SW 1271 (cell line): ENCODE results near the gene AP4B1.
"Not testable (repeated sequence)": the region's sequence is repeated elsewhere in the genome, so short reads cannot be mapped to it uniquely, and the experiment has no call there.

Experiments
- DNase-seq, 2 experiments: peaks; one replicate each; lab custom pipeline; 2025; lab: John Stamatoyannopoulos, UW

The AP4B1 gene

DNA sequence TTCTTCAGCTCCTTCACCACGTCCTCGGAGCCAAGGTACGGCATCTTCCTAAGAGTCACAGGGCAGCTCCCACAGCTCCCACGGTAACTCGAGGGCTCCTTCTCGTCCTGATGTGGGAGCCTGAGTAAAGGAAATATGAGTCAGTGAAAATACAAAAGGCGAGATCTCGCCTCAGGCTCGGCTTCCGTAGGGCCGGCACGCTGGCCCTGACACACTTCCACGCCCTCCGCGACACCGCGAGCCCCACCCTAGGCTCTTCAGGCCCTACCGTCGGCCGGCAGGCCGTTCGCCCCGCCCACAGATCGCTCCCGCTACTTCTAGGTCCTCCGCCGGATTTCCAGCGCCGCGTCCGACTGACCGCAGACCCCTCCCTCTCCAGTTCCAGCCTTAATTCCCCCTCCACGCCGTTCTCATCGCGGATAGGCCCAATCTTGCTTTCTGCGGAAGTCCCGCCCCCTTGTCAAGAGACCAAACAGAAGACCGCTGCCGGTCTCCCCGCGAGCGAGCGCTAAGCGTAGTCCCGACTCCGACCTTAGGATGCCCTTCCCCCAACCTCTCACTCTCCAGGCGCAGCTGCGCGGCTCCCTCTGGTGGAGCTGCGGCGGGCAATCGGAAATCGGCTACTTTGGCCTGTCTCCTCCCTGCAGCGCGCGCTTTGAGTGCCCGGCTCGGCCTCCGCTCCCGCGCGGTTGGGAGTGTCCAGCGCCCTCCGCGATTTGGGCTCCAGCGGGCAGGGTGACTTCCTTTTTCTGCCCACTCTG, at the start of gene AP4B1, which contains the start of gene DCLRE1B:
TSS of gene AP4B1 (minus strand) at position 126 of the 761 bp plus-strand sequence. CDS start at position 44, 82 bp downstream.
TSS of gene DCLRE1B (plus strand) at position 653 of the 761 bp plus-strand sequence. CDS start 261 bp downstream, outside the sequence.
- DNase-seq, result peak; percentile 100

DNA sequence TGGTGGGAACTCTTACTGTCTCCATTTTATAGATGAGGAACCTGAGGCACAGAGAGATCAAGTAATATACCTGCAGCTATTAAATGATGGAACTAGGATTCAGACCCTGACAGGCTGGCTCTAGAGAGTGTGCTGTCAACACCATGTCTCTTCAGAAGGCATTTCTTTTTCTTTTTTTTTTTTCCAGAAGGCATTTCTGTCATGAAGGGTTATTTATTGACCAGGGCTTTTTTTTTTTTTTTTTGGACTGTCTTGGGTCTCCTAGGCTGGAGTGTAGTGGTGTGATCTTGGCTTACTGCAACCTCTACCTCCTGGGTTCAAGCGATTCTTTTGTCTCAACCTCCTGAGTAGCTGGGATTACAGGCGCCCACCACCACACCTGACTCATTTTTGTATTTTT, 47.1 kb upstream of the AP4B1 start:
- DNase-seq, result no peak

DNA sequence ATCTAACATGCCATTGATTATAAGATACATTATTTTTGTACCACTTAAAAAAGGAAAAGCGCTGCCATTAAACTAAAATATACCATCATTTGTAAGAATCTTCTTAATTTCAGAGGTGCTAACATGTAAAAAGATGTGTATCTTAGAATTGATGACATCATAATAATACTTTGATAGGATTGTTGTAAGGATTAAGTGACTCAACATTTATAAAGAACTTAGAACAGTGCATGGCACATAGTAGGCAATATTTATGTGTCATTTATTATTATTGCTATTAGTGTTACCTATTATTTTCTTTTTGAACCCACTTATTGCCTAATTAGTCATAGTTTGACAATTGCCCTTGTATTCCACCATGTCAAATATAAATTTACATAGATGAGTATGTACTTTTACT, 46.3 kb upstream of the AP4B1 start:
- DNase-seq, result no peak

DNA sequence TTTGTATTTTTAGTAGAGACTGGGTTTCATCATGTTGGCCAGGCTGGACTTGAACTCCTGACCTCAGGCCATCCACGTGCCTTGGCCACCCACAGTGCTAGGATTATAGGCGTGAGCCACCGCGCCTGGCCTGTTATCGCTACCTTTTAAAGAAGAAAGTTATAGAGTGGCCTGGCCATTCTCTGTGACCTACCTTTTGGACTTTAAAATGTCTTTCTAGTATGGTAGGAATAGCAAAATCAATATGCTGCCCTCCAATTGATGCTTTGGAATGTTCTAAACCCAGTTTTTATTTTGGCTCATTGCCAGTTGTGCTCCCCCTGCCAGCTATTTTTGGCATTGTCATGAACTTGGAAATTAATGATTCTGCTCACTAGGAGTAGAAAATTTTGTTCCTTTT, 44.4 kb upstream of the AP4B1 start:
- peak in 1 of 2 experiments; percentile 31 for DNase-seq

DNA sequence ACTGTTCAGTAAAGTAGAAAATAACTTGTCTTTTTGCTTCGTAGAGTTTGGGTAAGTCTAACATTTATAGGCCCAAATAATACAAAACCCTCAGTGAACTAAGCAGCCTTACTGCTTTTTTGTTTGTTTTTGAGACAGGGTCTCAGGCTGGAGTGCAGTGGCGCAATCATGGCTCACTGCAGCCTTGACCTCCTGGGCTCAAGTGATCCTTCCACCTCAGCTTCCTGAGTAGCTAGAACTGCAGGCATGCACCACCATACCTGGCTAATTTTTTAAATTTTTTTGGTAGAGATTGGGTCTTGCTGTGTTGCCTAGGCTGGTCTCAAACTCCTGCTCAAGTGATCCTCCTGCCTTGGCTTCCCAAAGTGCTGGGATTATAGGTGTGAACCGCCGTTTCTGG, 43.6 kb upstream of the AP4B1 start:
- not testable (repeated sequence) for DNase-seq

DNA sequence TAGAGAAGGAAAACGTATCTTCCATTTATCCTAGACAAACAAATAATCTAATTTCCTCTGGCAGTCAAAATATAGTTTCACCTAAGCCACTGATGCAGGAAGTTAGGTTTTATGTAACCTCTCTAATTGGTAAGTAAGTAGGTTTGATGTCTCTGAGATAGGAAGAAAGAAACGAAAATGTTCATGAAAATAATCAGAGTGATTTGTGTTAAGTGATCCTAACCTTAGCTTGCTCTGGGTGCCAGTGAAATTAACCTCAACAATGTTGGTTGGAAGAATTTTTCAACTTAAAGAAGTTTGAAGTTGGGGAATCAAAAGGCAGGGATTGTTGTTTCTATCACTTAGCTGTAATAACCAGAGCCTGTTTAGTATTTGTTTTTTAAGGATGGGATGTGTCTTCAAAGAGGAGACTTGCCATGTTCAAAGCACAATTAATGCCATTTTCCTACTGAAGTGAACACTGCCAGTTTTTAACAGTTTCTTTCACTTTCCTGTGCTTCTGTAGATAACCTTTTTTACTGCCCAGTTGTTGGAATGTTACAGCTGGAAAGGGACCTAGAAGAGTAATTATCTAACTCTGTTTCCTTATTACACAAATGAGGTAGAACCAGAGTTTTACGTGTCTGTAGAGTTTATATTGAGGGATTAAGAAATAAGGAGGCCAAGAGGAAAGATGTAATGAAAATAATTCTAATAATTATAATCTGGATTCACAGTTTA, 42.9 kb upstream of the AP4B1 start:
- DNase-seq, result no peak

DNA sequence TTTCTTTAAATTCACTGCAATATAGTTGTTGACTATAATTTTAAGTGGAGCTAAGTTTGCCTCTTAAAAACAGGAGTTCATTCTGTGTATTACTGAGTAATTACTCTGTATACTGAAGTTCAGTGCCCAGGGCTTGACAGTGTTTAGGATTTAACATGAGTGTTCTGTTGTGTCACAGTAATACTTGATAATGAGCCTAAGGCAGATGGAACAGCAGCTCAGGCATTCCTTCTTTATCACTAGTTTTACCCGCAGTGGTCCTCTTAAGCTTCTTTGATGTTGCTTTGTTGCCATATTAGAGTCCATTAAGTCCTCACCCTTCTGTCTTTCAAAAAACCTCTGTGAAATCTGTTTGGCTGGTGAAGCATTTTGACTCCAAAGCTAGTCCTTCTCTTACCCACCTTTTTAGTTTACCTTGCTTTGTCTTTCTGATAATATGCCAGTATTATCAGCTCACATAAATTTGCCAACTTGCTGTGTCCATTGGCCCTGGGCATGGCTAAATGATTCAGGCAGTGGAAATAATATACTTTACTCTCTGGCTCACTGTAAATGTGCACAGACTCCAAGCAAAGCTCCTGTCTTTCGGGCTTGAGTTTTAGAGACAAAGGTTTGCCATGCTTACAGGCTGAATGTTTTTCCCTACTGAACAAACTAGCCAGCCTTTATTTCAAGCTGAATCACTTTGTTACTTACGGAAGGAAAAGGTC, 42.2 kb upstream of the AP4B1 start:
- DNase-seq, result no peak

DNA sequence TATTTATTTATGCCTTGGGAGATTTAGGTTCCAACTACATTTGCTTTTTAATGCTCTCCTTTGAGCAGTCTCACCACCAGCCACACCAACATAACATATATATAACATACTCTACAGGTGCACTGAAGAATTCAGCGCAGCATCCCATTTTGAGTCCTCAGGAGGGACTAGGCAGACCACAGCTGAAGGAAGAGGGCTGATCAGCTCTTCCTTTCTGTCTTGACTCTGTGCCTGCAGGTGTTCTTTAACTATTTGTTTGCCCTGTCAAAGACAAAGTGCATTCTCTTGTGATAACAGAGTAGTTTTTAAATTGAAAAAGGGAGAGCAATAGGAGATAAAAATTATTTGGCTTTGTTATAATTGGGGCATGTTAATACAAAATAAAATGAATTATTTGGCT, 41.5 kb upstream of the AP4B1 start:
- DNase-seq, result no peak

DNA sequence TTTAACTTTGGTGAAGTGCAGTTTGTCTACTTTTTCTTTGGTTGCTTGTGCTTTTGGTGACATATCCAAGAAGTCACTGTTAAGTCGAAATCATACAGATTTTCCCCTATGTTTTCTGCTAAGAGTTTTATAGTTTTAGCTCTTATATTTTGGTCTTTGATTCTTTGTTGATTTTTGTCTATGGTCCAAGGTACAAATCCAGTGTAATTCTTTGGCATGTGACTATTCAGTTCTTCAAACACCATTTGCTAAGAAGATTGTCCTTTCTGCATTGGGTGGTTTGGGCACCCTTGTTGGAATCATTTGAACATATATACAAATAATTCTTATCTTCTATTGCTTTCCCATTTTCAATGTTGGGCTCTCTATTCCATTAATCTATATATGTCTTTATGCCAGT, 40.7 kb upstream of the AP4B1 start:
- no peak for DNase-seq

DNA sequence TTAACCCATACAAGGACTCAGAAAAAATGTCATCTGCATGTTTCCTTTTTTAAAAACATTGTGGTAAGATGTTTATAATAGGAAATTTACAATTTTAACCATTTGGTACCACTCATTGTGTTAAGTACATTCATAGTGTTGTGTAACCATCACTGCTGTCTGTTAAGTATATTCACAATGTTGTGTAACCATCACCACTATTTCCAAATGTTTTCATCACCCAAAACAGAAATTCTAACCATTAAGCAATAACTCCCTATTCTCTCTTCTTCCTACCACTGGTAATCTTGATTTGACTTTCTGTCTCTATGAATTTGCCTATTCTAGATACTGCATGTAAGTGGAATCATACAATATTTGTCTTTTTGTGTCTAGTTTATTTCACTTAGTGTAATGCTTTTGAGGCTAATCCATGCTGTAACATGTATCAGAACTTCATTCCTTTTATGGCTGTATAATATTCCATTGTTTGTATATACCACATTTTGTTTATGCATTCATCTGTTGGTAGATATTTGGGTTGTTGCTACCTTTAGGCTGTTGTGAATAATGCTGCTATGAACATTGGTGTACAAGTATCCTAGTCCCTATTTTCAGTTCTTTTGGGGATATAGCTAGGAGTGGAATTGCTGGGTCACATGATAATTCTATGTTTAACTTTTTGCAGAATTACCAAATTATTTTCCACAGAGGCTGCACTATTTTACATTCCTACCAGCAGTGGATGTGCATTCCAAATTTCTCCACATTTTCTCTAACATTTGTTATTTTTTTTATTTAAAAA, 38.6 kb upstream of the AP4B1 start:
- no peak for DNase-seq

DNA sequence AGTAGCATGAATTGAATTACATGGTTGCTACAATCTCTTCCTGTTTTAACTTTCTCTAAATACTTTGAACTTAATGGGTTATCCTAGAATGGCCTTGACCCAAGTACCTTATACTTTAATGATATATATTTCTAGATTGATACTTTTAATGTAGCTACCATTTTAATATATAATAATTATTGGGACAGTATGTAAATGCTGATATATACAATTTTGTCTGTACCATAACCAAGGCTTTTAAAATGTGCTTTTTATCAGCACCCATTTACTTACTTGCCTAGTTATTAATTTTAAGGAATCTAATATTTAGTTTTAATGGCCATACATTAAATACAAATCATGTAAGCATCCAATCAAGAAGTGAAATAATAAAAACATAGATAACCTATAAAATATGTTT, 37.9 kb upstream of the AP4B1 start:
- no peak for DNase-seq

DNA sequence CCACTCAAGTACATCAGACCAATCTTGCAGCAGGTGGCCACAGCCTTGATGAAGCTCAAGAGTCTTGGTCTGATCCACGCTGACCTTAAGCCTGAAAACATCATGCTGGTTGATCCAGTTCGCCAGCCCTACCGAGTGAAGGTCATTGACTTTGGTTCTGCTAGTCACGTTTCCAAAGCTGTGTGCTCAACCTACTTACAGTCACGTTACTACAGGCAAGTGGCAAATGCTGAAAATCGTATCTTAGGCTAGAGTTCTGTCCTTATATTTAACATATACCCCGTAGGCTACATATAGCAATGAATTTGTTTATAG, 36.6 kb upstream of the AP4B1 start:
- DNase-seq, result no peak

DNA sequence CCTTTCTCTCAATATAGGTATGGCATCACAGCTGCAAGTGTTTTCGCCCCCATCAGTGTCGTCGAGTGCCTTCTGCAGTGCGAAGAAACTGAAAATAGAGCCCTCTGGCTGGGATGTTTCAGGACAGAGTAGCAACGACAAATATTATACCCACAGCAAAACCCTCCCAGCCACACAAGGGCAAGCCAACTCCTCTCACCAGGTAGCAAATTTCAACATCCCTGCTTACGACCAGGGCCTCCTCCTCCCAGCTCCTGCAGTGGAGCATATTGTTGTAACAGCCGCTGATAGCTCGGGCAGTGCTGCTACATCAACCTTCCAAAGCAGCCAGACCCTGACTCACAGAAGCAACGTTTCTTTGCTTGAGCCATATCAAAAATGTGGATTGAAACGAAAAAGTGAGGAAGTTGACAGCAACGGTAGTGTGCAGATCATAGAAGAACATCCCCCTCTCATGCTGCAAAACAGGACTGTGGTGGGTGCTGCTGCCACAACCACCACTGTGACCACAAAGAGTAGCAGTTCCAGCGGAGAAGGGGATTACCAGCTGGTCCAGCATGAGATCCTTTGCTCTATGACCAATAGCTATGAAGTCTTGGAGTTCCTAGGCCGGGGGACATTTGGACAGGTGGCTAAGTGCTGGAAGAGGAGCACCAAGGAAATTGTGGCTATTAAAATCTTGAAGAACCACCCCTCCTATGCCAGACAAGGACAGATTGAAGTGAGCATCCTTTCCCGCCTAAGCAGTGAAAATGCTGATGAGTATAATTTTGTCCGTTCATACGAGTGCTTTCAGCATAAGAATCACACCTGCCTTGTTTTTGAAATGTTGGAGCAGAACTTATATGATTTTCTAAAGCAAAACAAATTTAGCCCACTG, 36.0 kb upstream of the AP4B1 start:
- DNase-seq, result no peak

DNA sequence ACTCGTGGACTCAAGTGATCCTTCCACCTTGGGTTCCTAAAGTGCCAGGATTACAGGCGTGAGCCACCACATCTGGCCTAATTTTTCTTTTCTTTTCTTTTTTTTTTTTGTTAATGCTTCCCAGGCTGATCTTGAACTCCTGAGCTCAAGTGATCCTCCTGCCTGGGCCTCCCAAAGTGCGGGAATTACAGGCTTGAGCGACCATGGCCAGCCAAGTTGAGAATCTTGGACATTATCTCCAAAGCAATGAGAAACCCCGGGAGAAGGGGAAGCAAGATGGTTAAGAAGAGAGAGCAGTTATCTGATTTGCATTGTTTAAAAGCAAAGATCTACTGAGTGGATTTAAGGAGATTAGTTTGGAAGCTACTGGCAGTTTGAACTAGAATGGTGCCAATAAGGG, 33.6 kb upstream of the AP4B1 start:
- DNase-seq, result no peak

DNA sequence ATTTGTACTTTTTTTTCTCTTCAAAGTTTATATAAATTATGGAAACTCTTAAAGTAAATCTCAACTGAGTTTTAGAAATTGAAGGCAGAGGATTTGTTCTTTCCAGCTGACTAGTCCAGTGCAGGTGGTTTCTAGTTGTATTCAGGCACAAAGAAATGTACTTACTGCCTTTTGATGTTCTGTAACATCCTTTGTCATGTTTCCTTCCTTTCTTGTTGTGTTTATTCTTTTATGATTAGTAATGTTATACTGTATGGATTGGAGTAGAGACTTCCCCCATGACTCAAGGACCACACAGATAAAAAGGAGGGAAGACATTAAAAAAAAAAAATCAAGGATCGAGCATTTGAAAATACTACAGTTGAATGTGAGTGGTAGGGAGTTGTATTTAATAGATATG, 32.5 kb upstream of the AP4B1 start:
- DNase-seq, result no peak

DNA sequence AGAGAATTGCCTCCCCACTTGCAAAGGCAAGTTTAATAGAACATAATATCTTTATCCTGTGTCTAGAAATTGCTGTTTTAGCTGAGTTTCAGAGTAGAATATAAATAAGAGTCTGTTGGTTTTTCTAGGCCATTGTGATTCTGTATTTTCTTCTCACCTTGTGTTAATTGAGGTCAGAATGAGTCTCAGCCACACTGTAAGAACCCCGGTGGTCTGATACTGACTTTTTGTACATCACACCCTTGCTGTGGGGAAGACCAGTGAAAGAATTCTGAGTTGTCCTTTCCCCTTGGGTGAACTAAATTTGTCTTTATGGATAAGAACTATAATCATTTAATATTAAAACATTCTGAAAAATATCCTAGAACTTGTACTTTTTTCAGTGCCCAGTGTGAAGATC, 31.4 kb upstream of the AP4B1 start:
- DNase-seq, result no peak

DNA sequence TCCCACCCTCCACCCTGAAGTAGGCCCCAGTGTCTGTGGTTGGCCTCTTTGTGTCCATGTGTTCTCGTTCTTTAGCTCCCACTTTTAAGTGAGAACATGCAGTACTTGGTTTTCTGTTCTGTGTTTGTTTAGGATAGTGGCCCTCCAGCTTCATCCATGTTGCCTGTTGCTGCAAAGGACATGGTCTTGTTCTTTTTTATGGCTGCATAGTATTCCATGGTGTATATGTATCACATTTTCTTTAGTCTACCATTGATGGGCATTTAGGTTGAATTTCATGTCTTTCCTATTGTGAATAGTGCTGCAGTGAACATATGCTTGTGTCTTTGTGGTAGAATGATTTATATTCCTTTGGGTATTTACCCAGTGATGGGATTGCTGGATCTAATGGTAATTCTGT, 30.6 kb upstream of the AP4B1 start:
- DNase-seq, result no peak

DNA sequence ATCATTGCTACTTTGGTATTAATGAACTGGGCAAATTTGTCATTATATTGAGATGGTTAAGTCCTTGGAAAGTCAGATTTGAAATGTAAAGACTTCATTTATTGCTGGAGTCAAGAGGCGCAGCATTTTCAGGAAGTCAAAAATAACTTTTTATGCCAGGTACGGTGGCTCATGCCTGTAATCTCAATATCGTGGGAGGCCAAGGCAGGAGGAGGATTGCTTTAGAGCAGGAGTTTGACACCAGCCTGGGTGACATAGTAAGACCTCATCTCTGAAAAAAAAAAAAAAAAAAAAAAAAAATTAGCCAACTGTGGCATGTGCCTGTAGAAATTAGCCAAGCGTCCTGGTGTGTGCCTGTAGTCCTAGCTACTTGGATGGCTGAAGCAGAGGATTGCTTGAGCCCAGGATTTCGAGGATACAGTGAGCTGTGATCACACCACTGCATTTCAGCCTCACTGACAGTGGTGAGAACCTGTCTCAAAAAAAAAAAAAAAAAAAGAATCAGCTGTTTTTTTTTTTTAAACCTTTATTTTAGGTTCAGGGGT, 30.0 kb upstream of the AP4B1 start:
- no peak for DNase-seq

DNA sequence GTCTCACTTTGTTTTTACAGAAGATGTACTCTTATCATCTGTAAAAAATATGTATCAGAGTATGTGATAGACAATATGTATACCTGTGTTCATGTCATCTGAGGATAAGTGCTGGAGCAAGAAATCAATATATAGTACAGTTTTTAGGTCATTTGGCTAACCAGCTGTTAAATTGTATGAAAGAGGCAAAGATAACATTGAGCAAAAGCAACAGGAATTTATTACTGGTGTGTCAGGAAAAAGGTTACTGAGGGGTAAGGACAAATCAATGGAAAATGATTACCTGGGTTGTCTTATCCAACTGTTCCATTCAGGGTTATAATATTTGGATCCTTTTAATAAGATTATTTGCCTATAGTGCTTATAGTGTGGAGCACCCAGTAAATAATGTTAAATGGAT, 29.4 kb upstream of the AP4B1 start:
- DNase-seq, result no peak

DNA sequence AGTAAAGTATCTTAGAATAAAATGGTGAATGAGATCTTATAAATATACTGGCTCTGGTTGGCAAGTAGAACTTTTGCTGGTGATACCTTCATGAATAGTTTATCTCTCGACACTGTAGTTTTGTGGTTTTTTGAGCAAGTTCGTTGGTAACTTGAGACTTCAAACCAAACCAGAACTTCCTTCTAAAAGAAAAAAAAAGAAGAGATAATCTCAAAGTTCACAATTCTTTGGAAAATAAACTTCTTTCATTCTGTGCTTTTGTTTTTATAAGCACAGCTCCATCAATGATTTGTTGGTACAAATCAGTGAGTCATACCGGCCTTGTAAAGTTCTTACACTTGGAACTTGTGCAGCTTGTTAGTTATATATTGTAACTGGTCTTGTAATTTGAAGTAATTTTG, 26.9 kb upstream of the AP4B1 start:
- no peak for DNase-seq
